Measurements from ENCODE around the gene STARD3.

- TF ChIP-seq POLR2A (IDR thresholded peaks at IDR 0.05) = no peak
- TF ChIP-seq, protein P1, sequence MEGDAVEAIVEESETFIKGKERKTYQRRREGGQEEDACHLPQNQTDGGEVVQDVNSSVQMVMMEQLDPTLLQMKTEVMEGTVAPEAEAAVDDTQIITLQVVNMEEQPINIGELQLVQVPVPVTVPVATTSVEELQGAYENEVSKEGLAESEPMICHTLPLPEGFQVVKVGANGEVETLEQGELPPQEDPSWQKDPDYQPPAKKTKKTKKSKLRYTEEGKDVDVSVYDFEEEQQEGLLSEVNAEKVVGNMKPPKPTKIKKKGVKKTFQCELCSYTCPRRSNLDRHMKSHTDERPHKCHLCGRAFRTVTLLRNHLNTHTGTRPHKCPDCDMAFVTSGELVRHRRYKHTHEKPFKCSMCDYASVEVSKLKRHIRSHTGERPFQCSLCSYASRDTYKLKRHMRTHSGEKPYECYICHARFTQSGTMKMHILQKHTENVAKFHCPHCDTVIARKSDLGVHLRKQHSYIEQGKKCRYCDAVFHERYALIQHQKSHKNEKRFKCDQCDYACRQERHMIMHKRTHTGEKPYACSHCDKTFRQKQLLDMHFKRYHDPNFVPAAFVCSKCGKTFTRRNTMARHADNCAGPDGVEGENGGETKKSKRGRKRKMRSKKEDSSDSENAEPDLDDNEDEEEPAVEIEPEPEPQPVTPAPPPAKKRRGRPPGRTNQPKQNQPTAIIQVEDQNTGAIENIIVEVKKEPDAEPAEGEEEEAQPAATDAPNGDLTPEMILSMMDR (IDR thresholded peaks at IDR 0.05) = no peak
- no peak for TF ChIP-seq POLR2AphosphoS5 (IDR thresholded peaks at IDR 0.05)
Observed at GRCh38 chr17:39709319-39709997, 72.5 kb downstream of the STARD3 start.

Measured in upper lobe of left lung (tissue), 4 donors.